ENCODE measurements around the gene SERPINA5. TPM values are rescaled to one million over a fixed set of nuclear protein-coding genes. Genes with fewer than 3 reads are reported as not detected.

Gene SERPINA5
- total RNA-seq, 4 donors from 2014 or later: not detected

DNA sequence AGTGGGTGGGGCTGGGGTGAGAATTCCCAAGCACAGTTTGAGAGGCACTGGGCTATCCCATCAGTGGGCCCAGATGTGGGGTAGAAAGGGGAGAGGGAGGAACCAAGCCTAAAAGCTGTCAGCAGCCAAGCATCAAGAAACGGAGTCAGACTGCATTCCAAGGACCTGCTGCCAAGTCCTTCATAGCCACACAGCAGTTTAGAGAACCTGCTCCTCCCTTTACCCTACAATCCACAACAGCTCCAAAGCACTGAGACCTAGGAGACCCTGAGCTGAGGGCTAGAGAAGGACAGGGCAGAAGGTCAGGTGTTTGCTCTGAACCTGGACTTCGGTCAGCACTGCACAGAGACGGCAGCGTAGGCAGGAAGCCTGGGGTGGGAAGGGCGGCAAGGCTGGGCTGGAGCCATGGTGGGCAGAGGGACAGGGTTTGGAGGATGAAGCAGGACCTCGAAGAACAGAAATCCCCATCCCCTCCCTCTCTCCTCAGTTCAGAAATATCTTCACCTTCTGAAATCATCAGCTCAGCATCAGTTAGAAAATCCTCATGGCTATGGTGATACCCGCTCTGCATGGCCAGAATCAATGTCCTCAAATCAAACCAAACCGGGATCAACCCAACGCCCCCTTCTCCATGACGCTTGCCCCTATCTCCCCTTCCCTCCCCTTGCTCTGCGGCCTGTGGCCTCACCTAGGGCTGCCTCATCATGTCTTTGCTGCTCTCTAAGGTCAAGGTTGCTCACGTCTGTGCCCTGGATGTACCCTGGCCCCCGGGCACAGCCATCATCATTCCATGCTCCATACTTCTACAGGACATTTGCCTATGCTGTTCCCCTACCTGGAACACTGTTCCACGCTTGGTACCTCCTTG, 32.9 kb upstream of the SERPINA5 start:
- no peaks in the 10 kb centered on the region for H3K36me3 ChIP-seq
- TF ChIP-seq, protein P1, sequence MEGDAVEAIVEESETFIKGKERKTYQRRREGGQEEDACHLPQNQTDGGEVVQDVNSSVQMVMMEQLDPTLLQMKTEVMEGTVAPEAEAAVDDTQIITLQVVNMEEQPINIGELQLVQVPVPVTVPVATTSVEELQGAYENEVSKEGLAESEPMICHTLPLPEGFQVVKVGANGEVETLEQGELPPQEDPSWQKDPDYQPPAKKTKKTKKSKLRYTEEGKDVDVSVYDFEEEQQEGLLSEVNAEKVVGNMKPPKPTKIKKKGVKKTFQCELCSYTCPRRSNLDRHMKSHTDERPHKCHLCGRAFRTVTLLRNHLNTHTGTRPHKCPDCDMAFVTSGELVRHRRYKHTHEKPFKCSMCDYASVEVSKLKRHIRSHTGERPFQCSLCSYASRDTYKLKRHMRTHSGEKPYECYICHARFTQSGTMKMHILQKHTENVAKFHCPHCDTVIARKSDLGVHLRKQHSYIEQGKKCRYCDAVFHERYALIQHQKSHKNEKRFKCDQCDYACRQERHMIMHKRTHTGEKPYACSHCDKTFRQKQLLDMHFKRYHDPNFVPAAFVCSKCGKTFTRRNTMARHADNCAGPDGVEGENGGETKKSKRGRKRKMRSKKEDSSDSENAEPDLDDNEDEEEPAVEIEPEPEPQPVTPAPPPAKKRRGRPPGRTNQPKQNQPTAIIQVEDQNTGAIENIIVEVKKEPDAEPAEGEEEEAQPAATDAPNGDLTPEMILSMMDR (IDR thresholded peaks at IDR 0.05): no peak
- TF ChIP-seq POLR2A (IDR thresholded peaks at IDR 0.05): no peak
- no peak overlapping the region for H3K4me3 ChIP-seq
- DNase-seq: peak in 1 of 3 donors; percentile 23
- no peak overlapping the region for H3K27ac ChIP-seq
- no peaks in the 10 kb centered on the region for H3K27me3 ChIP-seq
- no peaks in the 10 kb centered on the region for H3K4me1 ChIP-seq
- H3K9me3 ChIP-seq: no peaks in the 10 kb centered on the region

DNA sequence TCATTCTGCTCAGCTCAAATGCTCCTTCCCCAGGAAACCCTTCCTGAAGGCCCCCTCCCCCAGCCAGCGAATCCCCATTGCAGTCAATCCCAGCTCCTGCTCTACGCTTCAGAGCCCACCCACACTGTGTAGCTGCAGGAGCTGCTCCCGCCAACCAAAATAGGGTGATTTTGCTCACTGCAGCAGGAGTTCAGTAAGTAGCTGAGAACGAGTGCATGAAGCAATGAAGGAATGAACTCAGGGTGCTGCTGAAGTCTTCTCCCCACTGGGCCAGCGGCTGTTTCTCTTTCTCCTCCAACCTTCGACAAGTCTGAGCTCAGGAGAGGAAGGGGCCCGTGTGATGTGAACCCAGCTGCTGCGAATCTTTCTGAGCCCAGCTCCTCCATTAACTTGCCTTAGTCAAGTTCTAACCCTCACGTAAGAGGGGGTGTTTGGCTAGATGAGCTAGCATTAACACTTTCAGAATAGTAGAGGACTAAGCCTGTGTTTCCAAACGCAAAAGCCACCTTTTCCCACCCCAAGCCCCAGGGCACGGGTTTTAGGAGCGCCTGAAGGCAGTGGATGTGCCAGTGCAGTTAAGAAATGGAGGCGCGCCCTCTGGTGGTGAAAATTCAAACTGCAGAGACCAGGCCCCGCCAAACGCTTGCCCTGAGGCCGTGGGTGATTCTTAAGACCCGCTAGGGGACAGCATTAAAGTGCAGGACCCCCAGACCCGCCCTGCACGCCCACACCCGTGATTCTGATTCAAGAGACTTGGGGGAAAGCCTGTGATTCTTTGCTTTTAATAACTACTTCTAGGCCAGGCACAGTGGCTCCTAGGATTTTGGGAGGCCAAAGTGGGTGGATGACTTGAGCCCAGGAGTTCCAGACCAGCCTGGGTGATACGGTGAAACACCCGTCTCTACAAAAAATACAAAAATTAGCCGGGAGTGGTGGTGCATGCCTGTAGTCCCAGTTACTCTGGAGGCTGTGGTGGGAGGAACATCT, 31.9 kb upstream of the SERPINA5 start:
- Histone ChIP-seq H3K4me1 (no peaks in the 10 kb centered on the region), H3K36me3 (no peaks in the 10 kb centered on the region), H3K27me3 (no peaks in the 10 kb centered on the region), H3K27ac (no peak overlapping the region), H3K9me3 (no peaks in the 10 kb centered on the region), H3K4me3 (no peak overlapping the region)
- TF ChIP-seq, protein P1 (IDR thresholded peaks at IDR 0.05): peak; percentile 20 to 72 (median 64)
- TF ChIP-seq POLR2A (IDR thresholded peaks at IDR 0.05): no peak
- DNase-seq: peak in 2 of 3 donors; percentile 68 to 73

DNA sequence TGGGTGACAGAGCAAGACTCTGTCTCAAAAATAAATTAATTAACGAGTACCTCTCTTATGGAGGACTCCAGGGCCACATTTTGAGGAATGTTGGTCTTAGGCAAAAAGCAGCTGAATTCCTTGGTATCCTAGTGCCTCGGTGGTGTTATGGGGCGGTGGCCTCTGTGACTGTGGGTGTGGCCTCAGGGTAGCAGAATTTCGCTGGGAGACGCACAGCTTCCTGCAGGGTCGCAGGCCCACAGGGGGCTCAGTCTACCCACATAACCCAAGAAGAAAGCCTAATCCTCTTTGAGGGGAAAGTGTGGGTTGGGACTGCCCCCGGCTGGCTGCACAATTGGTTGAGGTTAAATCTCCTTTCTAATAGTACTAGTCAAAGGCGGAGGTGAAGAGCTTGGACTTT, 31.2 kb upstream of the SERPINA5 start:
- H3K27me3 ChIP-seq: no peaks in the 10 kb centered on the region
- H3K4me3 ChIP-seq: no peak overlapping the region
- no peak overlapping the region for H3K27ac ChIP-seq
- H3K9me3 ChIP-seq: no peaks in the 10 kb centered on the region
- H3K4me1 ChIP-seq: no peaks in the 10 kb centered on the region
- DNase-seq: no peak
- TF ChIP-seq, protein P1 (IDR thresholded peaks at IDR 0.05): no peak
- TF ChIP-seq POLR2A (IDR thresholded peaks at IDR 0.05): no peak
- no peaks in the 10 kb centered on the region for H3K36me3 ChIP-seq

DNA sequence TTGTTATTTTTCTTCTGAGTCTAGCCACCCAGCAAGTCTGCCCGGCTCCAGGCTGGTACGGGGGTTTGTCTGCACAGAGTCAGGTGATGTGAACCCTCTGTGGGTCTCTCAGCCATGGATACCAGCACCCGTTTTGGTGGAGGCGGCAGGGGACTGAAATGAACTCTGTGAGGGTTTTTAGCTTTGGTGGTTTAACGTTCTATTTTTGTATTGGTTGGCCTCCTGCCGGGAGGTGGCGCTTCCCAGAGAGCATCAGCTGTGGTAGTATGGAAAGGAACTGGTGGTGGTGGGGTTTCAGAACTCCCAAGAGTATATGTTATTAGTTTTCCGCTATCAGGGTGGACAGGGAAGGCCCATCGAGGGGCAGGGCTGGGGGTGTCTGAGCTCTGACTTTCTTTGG, 25.2 kb upstream of the SERPINA5 start:
- Histone ChIP-seq H3K4me3 (no peak overlapping the region), H3K9me3 (no peaks in the 10 kb centered on the region), H3K27me3 (no peaks in the 10 kb centered on the region), H3K4me1 (no peaks in the 10 kb centered on the region), H3K36me3 (no peaks in the 10 kb centered on the region), H3K27ac (no peak overlapping the region)
- TF ChIP-seq, protein P1 (IDR thresholded peaks at IDR 0.05): no peak
- no peak for TF ChIP-seq POLR2A (IDR thresholded peaks at IDR 0.05)
- DNase-seq: no peak

DNA sequence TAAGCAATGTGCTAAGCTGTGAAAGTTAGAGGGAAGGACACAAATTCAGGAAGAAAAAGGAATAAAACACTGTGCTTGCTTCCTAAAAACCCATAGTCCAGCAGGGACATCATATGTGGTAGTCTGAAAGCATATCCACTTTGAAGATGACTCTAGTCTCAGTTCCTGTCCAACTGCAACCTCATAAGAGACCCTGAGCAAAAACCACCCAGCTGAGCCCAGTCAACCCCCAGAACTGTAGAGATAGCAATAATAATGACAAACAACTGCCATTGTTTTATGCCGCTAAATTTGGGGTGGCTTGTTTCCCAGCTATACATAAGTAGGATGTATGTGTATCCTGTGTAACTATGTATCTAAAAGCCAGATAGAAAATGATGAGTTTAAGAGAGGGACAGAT, 23.9 kb upstream of the SERPINA5 start:
- DNase-seq: no peak
- Histone ChIP-seq H3K4me3 (no peak overlapping the region), H3K4me1 (no peaks in the 10 kb centered on the region), H3K27me3 (no peaks in the 10 kb centered on the region), H3K27ac (no peak overlapping the region), H3K36me3 (no peaks in the 10 kb centered on the region), H3K9me3 (no peaks in the 10 kb centered on the region)
- TF ChIP-seq, protein P1 (IDR thresholded peaks at IDR 0.05): no peak
- TF ChIP-seq POLR2A (IDR thresholded peaks at IDR 0.05): no peak
